HG02973 (cell line): ENCODE results near the gene BCAS3.

Source experiments
- ATAC-seq: cut with Tn5 transposase; IDR thresholded peaks from one replicate; pipeline ENCODE4 v1.9.1; 2021; ENCODE audit warnings: moderate library complexity; ENCODE audit not compliant: unreplicated experiment

The BCAS3 gene

DNA sequence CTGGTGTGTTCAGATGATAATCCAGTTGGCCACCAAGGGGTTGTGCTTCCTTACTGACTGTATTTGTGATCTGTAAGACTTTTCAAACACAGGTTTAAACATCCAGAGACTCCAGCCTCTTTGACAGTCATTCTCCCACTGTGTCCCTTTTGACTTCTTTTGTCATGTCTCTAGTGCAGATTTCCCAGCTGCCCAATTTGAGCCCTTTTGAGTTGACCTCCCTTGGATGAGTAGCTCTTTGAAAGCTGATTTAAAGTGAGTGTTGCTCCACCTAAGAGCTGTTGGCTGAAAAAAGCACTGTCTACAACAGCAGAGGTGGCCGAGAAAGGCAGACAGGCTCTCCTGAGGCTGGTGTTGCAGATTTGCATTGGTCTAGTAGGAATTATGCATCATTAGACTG lies 533.6 kb downstream of the BCAS3 start:
- ATAC-seq, result no peak

GRCh38 chr17:61212655-61213054 lies 535.0 kb downstream of the BCAS3 start:
- ATAC-seq, result no peak

DNA sequence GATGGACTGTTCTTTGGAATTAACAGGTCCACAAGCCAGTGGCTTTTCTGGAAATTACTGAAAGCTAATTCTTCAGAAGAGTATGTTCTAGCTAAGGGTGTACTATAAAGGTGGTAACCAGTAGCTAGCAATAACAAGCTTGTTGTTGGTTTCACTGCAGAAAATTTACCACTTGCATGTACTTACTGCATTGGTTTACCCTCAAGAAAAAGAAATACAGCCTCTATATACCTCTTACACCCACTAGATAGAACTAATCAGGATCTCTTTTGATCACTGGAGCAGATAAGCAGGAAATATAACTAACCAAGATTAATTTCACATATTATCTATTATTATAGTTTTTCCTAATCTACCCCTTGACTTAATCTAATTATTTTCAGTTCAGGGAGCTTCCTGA lies 537.1 kb downstream of the BCAS3 start:
- ATAC-seq, result no peak

GRCh38 chr17:61216066-61216465 lies 538.4 kb downstream of the BCAS3 start:
- no peak for ATAC-seq

- no peak for ATAC-seq
These were observed 540.3 kb downstream of the BCAS3 start for GRCh38 chr17:61217878-61218437.

DNA sequence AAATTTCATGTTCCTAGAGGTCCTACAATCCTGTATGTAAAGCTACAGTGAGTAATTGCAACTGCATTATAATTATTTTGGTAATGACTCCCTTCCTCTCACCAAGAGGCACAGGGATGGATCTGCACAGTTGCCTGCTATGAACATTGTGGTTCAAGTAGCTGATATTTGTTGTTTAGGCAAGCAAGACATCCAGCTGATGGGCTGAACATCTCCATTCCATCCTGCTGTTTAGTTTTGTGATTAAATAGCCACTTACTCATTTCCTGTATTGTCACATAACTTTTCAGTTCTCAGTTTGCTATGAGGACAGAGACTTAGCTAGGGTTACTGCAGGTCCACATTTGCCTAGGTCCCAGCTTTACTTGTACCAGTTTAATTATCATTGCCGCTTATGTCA lies 540.8 kb downstream of the BCAS3 start:
- ATAC-seq, result no peak

GRCh38 chr17:61219460-61219859 lies 541.8 kb downstream of the BCAS3 start:
- no peak for ATAC-seq

DNA sequence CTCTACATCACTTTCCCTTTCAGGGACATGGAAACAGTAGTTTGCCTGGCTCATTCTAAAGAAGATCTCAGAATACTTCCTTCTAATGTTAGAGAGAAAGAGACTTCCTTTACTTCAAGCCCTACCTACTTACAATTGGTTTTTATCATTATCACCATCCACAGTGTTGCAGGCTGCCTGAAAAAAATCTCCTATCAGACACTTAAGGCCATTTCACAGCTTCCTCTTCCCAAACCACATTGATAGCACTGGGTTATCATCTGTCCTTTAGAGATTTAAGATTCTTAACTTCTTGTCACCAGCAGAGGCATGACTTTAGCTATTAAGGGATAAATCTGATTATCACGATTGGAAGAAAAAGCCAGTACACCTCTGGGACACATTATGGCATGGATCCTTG lies 543.5 kb downstream of the BCAS3 start:
- no peak for ATAC-seq

DNA sequence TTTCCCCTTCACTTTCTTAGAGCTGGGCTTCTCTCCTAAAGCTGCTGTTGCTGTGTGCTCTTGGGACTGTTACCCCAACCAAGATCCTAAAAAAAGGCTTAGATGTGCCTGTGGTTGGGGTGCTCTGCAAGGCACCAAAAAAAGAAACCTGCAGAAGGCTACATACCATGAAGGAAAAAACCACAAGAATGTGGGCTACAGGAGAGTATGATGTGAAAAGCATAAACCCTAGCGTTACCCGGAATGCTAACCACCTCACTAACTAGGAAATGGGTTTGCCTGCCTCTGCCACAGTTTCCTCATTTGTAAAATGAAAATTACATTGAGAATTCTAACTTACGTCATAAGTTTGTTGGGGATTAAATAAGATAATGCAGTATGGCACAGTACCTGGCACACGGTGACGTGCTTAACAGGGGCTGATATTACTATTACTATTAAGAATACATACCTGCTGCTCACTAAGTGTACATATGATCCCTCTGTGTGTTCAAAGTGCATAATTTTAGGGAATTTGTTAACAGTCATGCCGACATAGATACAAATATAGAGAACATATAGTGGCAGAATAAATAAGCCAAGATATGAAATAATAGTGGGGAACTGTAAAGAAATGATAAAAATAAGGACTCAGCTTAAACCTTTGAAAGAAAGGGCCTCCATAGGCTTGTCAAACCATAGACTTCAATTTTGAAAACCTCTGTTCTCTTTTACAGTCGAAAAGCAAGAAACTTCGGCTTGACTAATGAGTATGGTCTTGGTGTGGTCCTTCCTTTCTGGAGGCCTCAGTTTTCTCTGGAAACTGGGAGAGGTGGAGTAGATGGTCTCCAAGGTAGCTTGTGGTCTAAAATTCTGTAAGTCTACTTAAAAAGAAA lies 544.2 kb downstream of the BCAS3 start:
- ATAC-seq, result no peak

- no peak for ATAC-seq
These were observed 546.1 kb downstream of the BCAS3 start for GRCh38 chr17:61223725-61224124.

DNA sequence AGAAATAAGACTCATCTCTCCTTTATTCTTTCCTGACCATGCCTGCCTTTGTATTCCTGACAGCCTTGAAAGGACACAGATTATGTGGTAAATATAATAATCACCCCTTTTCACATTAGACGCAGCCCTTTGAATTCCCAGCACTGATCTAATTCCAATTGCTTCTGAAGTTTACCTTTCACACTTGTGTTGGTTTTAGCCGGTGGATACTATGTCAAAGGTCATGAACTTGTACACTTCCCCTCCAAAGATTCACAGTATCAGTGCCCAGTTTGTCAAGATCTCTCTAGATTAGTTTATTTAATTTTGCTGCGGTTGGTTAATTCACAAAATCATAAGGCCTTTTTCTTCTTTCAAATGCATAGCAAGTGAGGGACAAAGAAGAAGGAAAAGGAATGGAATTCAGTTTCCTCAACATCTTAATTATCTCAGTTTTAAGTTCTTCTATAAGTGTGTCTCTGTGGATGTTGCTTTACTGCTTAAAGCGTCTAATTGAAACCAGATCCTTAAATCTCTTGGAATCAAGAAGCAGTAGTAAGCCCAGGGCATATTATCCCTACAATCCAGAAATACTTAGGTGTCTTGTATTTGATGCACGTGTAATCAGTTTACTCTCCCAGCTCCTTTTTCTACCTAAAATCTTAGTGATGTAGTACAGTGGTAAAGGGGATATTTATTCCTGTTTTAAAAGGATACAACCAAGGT lies 547.7 kb downstream of the BCAS3 start:
- ATAC-seq, result no peak

- ATAC-seq, result no peak
These were observed 550.2 kb downstream of the BCAS3 start for GRCh38 chr17:61227866-61228265.

GRCh38 chr17:61230461-61230860 lies 552.8 kb downstream of the BCAS3 start:
- no peak for ATAC-seq

- no peak for ATAC-seq
These were observed 553.5 kb downstream of the BCAS3 start for GRCh38 chr17:61230972-61231820.

DNA sequence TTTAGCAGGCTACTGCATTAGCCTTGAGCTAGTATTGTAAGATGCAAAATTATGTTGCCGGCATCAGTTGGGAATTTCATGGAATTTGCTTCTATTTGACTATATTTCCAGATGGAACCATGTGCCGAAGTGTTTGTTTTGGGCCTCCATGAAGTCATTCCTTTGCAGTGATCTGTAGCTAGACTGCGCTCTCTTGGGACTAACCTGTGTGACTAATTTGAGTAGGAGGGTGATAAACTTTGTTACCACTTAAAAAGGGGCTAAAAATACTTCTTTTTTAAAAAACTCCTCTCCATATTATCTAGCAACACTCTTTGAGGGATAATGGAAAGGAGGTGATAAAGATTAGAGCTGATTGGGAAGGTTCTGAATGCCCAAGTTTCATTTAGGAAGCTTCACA lies 555.2 kb downstream of the BCAS3 start:
- ATAC-seq, result no peak

DNA sequence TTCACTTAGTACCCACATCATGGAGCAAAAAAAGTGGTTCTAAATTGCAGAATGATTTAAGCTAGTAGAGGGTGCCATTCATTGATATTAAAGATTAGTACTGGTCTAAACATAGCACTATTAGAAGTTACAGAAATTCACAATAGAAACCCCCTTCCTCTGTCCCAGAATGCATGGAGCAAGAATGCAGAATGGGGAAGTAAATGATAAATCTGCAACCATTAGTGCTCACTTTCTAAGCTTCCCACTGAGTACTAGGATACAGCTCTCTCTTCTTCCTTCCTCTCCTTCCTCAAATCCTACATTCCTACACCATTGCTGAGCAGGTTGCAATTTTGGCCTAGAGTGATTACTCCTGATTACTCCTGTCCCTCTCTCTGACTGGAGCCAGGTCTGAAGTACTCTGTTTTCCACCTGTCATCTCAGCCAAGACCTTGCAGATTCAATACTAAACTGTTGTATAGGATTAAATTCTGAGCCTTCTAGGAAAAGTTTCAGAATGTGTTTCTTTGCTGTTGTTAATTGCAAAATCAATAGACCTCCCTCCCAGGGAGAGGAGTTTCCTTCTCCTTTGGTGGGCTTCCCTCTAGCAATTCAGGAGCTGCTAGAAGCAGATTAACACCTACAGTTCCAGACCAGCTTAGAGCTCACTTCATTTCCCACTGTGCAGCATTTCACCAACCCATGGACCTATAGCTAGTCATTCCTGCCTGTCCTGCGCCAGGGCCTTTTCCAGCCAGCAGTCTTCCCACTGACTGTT lies 556.5 kb downstream of the BCAS3 start:
- no peak for ATAC-seq

GRCh38 chr17:61235001-61235826 lies 557.6 kb downstream of the BCAS3 start:
- no peak for ATAC-seq

DNA sequence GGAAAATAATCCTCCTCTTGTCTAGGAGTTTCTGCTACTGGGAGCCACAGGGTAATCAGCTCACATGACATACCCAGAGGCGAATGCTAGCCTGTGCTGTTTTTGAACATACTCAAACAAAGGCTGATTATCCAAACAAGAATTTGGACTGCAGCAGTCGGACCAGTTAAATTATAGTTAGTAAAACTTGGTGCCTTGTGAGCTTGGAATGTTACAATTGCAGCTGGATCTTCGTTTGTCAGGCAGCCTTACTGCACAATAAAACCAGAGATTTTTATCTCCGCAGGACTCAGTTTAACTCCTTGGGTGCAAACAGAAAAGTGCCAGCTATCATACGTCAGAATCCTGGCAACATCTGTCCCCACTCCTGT lies 558.2 kb downstream of the BCAS3 start:
- ATAC-seq, result no peak

- ATAC-seq, result no peak
These were observed 559.6 kb downstream of the BCAS3 start for GRCh38 chr17:61237275-61237674.
